ENCODE measurements around the gene UST.
"Not testable (repeated sequence)": the region's sequence is repeated elsewhere in the genome, so short reads cannot be mapped to it uniquely, and the experiment has no call there.

UST gene

GRCh38 chr6:148846778-148847761 lies 100.2 kb downstream of the UST start:
- DNase-seq, result no peak

DNA sequence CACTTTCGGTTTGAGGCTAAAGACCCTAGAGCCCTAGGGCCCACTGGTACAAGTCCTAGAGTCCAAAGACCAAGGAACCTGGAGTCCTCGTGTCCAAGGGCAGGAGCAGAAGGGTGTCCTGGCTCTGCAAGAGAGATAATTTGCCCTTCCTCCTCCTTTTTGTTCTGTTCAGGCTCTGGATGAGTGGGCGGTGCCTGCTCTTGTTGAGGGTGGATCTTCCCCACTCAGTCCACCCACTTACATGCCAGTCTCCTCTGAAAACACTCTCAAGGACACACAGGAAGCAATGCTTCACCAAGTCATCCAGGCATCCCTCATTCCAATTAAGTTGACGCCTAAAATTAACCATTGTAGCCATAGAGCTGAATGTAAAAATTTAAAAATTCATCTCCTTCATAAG lies 102.1 kb downstream of the UST start:
- DNase-seq, result no peak

- DNase-seq, result not testable (repeated sequence)
These were observed 102.6 kb downstream of the UST start for GRCh38 chr6:148849449-148849848.

DNA sequence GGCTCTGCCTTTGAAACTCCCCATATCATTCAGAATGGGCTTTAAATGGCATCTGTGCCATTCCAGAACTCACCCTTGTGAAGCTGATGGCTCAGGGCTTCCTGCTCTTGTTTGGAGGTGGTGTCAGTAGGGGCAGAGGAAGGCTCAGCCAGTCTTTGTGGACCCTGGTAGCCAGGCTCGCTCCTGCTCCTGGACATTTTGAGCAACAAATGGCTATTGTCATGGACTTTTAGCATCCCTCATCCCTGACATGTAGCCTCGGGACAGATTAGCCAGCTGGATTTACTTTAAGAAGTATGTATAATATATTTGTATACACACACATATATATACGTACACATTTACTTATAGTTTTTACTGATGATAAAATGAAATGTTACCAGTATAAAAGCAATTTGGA lies 104.1 kb downstream of the UST start:
- DNase-seq, result no peak

GRCh38 chr6:148851683-148852556 lies 105.1 kb downstream of the UST start:
- no peak for DNase-seq

- no peak for DNase-seq
These were observed 105.9 kb downstream of the UST start for GRCh38 chr6:148852688-148853087.

DNA sequence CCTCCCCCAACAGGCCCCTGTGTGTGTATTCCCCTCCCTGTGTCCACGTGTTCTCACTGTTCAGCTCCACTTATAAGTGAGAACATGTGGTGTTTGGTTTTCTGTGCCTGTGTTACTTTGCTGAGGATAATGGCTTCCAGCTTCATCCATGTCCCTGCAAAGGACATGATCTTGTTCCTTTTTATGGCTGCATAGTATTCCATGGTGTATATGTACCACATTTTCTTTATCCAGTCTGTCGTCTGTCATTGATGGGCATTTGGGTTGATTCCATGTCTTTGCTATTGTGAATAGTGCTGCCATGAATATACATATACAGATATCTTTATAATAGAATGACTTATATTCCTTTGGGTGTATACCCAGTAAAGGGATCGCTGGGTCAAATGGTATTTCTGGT lies 106.3 kb downstream of the UST start:
- DNase-seq, result not testable (repeated sequence)

DNA sequence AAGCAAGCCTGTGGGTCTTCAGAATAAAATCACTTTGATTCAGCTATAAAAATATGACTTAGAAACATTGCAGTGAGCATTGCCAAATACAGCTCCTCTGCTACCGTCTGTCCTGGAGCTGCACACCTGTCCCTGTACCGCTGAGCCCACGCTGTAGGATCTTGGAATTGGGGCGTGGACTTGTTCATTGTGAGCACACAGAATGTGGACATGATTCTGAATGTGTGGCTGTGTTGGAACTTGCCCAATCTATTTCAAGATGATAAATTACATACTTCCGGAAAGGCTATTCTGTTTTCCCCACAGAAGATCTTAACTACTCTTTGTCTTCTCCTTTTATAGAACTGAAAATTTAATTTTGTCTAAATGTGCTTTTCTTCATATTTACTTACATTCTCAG lies 107.3 kb downstream of the UST start:
- no peak for DNase-seq

- no peak for DNase-seq
These were observed 108.2 kb downstream of the UST start for GRCh38 chr6:148854992-148855391.

- no peak for DNase-seq
These were observed 108.9 kb downstream of the UST start for GRCh38 chr6:148855744-148856143.

- DNase-seq, result no peak
These were observed 111.1 kb downstream of the UST start for GRCh38 chr6:148857798-148858390.

DNA sequence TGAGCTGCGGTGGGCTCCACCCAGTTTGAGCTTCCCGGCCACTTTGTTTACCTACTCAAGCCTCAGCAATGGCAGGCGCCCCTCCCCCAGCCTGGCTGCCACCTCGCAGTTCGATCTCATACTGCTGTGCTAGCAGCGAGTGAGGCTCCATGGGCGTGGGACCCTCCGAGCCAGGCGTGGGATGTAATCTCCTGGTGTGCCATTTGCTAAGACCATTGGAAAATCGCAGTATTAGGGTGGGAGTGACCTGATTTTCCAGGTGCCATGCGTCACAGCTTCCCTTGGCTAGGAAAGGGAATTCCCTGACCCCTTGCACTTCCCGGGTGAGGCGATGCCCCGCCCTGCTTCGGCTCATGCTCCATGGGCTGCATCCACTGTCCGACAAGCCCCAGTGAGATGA lies 117.3 kb downstream of the UST start:
- not testable (repeated sequence) for DNase-seq

DNA sequence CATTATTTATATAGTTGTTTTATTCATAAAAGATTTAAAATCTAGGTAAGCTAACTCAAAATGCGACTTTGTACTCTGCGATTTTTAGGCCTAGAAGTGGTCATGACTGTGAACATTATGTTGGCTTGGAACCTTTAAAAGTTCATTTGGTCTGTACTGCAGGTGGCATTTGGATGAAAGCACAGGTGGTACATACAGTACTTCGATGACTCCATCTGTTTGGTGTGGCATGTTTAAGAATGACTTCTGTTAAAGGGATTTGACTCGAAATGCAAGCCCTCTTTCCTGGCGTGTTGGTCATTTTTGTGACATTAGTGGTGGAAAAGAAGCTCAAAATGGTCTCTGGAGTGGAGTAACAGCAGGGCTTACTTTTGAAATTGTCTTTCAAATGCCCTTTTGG lies 118.1 kb downstream of the UST start:
- DNase-seq, result no peak

DNA sequence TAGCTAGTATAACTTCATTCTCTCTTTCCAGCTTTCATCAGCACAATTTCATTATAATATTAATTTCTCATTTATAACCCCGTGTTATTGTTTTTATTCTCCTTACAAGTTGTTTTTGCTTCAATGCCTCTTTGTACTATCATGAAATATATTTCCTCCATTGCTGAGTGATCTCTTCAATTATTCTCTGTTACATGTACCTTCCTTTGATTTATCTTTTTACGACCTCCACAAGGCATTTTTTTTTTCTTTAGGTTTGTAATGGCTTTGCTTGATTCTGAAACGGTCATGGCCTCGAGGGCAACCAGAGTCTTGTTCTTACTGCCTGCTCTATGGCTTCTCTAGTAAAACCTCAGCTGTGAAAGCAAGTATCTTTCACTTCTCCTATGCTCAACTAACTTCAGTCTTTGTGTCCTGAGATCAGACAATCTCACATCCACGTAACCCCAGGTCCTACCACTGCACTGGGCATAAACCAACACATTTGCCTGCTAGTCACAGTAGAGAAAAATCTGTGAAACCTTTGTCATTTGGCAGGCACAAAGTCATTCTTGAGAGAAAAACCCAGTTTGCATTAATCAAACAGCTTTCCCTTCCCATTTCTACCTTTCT lies 119.9 kb downstream of the UST start:
- DNase-seq, result no peak

GRCh38 chr6:148867862-148868261 lies 121.0 kb downstream of the UST start:
- no peak for DNase-seq

GRCh38 chr6:148868314-148868713 lies 121.5 kb downstream of the UST start:
- DNase-seq, result no peak

DNA sequence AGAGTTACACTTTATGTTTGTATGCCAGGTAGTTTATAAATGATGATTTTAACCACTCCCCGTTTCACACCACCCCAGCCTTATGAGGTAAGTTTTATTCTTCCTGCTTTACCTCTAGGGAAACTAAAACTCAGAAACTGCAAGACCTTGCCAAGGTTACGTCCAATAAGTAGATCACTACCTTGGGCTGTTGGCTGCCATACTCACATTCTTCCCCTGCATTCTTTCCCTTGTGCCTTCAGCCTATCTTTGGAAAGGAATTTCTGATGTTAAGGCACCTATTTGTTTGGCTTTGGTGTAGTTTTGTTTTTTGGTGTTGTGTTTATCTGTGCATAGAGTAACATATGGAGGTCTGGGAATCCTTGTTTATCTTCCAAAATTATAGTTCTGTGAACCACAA lies 122.1 kb downstream of the UST start:
- DNase-seq, result no peak

DNA sequence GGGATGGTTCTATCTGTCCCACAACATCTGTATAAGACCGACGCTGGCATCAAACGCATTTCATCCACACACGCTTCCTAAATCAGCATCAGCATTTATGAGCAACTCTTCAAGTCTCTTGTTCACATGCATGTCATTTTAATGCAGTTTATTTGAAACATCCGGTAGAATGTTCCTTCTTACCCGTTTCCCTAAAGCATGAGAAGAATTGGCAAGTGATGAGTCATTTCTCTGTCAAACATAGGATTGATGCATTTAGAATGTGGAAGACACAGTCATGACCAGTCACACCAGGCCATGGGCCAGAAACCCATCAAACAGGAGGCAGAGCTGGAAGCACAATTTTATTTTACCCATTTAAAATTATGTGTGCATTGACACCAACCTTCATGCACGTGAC lies 122.8 kb downstream of the UST start:
- DNase-seq, result no peak

GRCh38 chr6:148873154-148873553 lies 126.3 kb downstream of the UST start:
- no peak for DNase-seq

- no peak for DNase-seq
These were observed 127.0 kb downstream of the UST start for GRCh38 chr6:148873868-148874267.

GRCh38 chr6:148874698-148875293 lies 128.0 kb downstream of the UST start:
- DNase-seq, result peak; percentile 83

GRCh38 chr6:148878683-148879082 lies 131.9 kb downstream of the UST start:
- DNase-seq, result no peak
